HCT116 (cell line): Measurements from ENCODE around the gene SDSL. TPM values are rescaled to one million over a fixed set of nuclear protein-coding genes. Genes with fewer than 3 reads are reported as not detected.

Experiments
- ATAC-seq: fragments of 200-7000 bp; cut with Tn5 transposase; 2 replicates; pipeline ENCODE4 v1.9.1; 2020; ENCODE audit warnings: mild to moderate bottlenecking, moderate library complexity
- BruUV-seq: library from RNA; stranded (reverse); fragments of 400-500 nt; replicated peaks from 2 replicates; lab custom pipeline; 2021; lab: Mats Ljungman, UMichigan
- CTCF ChIA-PET: fragments of 300-600 bp; sonication (Branson Sonifier 250); formaldehyde crosslinking; loops from one replicate; lab custom pipeline; 2021; ENCODE audit warnings: antibody characterized with exemption; lab: Charles Lee
- POLR2A ChIA-PET: fragments of 300-600, 350-600 bp; sonication (Branson Sonifier 250); formaldehyde crosslinking; loops from one replicate; lab custom pipeline; 2021; ENCODE audit warnings: antibody characterized with exemption; lab: Charles Lee
- RAD21 ChIA-PET, 2 experiments: fragments of 300-600 bp; sonication (Branson Sonifier 250); formaldehyde crosslinking; loops; one replicate each; lab custom pipeline; 2023; ENCODE audit warnings: low total read pairs in 2 of 2; ENCODE audit not compliant: uncharacterized antibody in 2 of 2, unreplicated experiment in 2 of 2, low non-redundant PET in 1 of 2; lab: Charles Lee
- DNase-seq: peaks from one replicate; pipeline ENCODE4 v3.0.0-alpha.2; 2010; ENCODE audit warnings: low read depth, low spot score
- H2AFZ ChIP-seq: fragments of 200-600 bp; shearing (Covaris generic), sonication (generic); 2 replicates; pipeline ENCODE4 v1.6.1; 2017; ENCODE audit warnings: low read depth, mixed run types, mixed read lengths, antibody characterized with exemption, low read length; ENCODE audit not compliant: poor library complexity, severe bottlenecking
- H3K27ac ChIP-seq: 2 replicates; pipeline ENCODE4 v1.5.1; 2012; ENCODE audit warnings: low read depth, low read length
- H3K27me3 ChIP-seq: fragments of 200-600 bp; sonication (generic); 2 replicates; pipeline ENCODE4 v1.6.1; 2016; ENCODE audit warnings: mixed run types, low read length, mixed read lengths; ENCODE audit not compliant: insufficient read depth
- H3K36me3 ChIP-seq, 2 experiments: fragments of 200-500 bp in 1 of 2; fragments of 200-600 bp in 1 of 2; sonication (Bioruptor generic) in 1 of 2; sonication (generic) in 1 of 2; 2 replicates each; pipeline versions ENCODE4 v1.5.1 to v1.6.1; 2014 to 2016; ENCODE audit warnings: low read length in 2 of 2, inconsistent platforms in 1 of 2, mixed read lengths in 1 of 2, mixed run types in 1 of 2; ENCODE audit not compliant: insufficient read depth in 2 of 2, control insufficient read depth in 1 of 2
- H3K4me1 ChIP-seq, 2 experiments: fragments of 200-600 bp in 1 of 2; sonication (generic) in 1 of 2; 2 replicates each; pipeline versions ENCODE4 v1.5.1 to v1.6.1; 2012 to 2017; ENCODE audit warnings: low read length in 2 of 2, inconsistent platforms in 1 of 2, mild to moderate bottlenecking in 1 of 2, mixed read lengths in 1 of 2, mixed run types in 1 of 2, moderate library complexity in 1 of 2; ENCODE audit not compliant: insufficient read depth in 2 of 2, control insufficient read depth in 1 of 2
- H3K4me2 ChIP-seq: fragments of 200-600 bp; sonication (generic); 2 replicates; pipeline ENCODE4 v1.6.1; 2017; ENCODE audit warnings: mixed run types, low read length, mixed read lengths
- H3K4me3 ChIP-seq, 2 experiments: fragments of 200-600 bp in 1 of 2; sonication (generic) in 1 of 2; replicated peaks in 1 of 2; 2 replicates each; pipeline ENCODE4 v1.5.1; 2011 to 2016; ENCODE audit warnings: low read length in 2 of 2, control low read depth in 1 of 2, low read depth in 1 of 2, mild to moderate bottlenecking in 1 of 2, mixed read lengths in 1 of 2, mixed run types in 1 of 2
- H3K79me2 ChIP-seq: fragments of 200-600 bp; sonication (generic); 2 replicates; pipeline ENCODE4 v1.6.1; 2017; ENCODE audit warnings: mild to moderate bottlenecking, mixed run types, low read length, moderate library complexity, mixed read lengths; ENCODE audit not compliant: insufficient read depth
- H3K9ac ChIP-seq: fragments of 200-600 bp; sonication (generic); 2 replicates; pipeline ENCODE4 v1.6.1; 2016; ENCODE audit warnings: low read length, mixed read lengths
- H3K9me2 ChIP-seq: fragments of 200-600 bp; sonication (generic), shearing (Covaris generic); 2 replicates; pipeline ENCODE4 v1.6.1; 2017; ENCODE audit warnings: mixed run types, mild to moderate bottlenecking, moderate library complexity; ENCODE audit not compliant: insufficient read depth
- H3K9me3 ChIP-seq, 2 experiments: fragments of 200-500 bp in 1 of 2; fragments of 200-600 bp in 1 of 2; sonication (Bioruptor generic) in 1 of 2; sonication (generic) in 1 of 2; 2 replicates each; pipeline ENCODE4 v1.6.1; 2014 to 2017; ENCODE audit warnings: low read length in 2 of 2, mixed read lengths in 2 of 2, inconsistent platforms in 1 of 2, low read depth in 1 of 2, mild to moderate bottlenecking in 1 of 2, mixed run types in 1 of 2, moderate library complexity in 1 of 2; ENCODE audit not compliant: control insufficient read depth in 1 of 2, insufficient read depth in 1 of 2
- H4K20me1 ChIP-seq: fragments of 200-600 bp; sonication (generic), shearing (Covaris generic); 2 replicates; pipeline ENCODE4 v1.6.1; 2017; ENCODE audit warnings: mixed run types, mild to moderate bottlenecking, moderate library complexity; ENCODE audit not compliant: insufficient read depth
- CTCF ChIP-seq, 3 experiments: fragments of 200-600 bp in 1 of 3; sonication (generic) in 1 of 3; IDR thresholded peaks in 2 of 3; conservative IDR thresholded peaks in 1 of 3; 2 replicates each; pipeline ENCODE4 v1.5.1; 2012 to 2017; ENCODE audit warnings: low read depth in 2 of 3, low read length in 2 of 3, antibody characterized with exemption in 1 of 3, borderline replicate concordance in 1 of 3, control low read depth in 1 of 3, mild to moderate bottlenecking in 1 of 3, mixed read lengths in 1 of 3, mixed run types in 1 of 3, moderate library complexity in 1 of 3; ENCODE audit not compliant: insufficient read depth in 1 of 3
- EGR1 ChIP-seq: IDR thresholded peaks from 2 replicates; pipeline ENCODE4 v1.6.1; 2012; ENCODE audit warnings: low read depth
- ELF1 ChIP-seq: IDR thresholded peaks from 2 replicates; pipeline ENCODE4 v1.6.1; 2012; ENCODE audit warnings: low read depth, borderline replicate concordance
- POLR2A ChIP-seq: IDR thresholded peaks from 2 replicates; pipeline ENCODE4 v1.7.0; 2011; ENCODE audit warnings: borderline replicate concordance; ENCODE audit not compliant: insufficient read depth, insufficient read length; ENCODE audit errors: extremely low read depth
- POLR2AphosphoS5 ChIP-seq: IDR thresholded peaks from 2 replicates; pipeline ENCODE4 v1.6.1; 2011; ENCODE audit warnings: mild to moderate bottlenecking, low read depth, low read length, moderate library complexity
- REST ChIP-seq: IDR thresholded peaks from 2 replicates; pipeline ENCODE4 v1.6.1; 2012; ENCODE audit warnings: low read depth
- SIN3A ChIP-seq: IDR thresholded peaks from 2 replicates; pipeline ENCODE4 v1.6.1; 2012; ENCODE audit warnings: low read depth
- SP1 ChIP-seq: IDR thresholded peaks from 2 replicates; pipeline ENCODE4 v1.6.1; 2012; ENCODE audit warnings: low read depth
- SRF ChIP-seq: IDR thresholded peaks from 2 replicates; pipeline ENCODE4 v1.6.1; 2012; ENCODE audit warnings: low read depth
- YY1 ChIP-seq: IDR thresholded peaks from 2 replicates; pipeline ENCODE4 v1.6.1; 2011; ENCODE audit warnings: low read length, low read depth, moderate library complexity, mild to moderate bottlenecking; ENCODE audit not compliant: insufficient replicate concordance; ENCODE audit errors: extremely low read depth
- ZBTB33 ChIP-seq: IDR thresholded peaks from 2 replicates; pipeline ENCODE4 v1.6.1; 2011; ENCODE audit warnings: mild to moderate bottlenecking, low read length, moderate library complexity; ENCODE audit not compliant: insufficient replicate concordance; ENCODE audit errors: extremely low read depth
- ZFX ChIP-seq: fragments of 450-650 bp; IDR thresholded peaks from 2 replicates; pipeline ENCODE4 v1.6.1; 2017
- ZNF274 ChIP-seq: fragments of 200-500 bp; sonication (Bioruptor generic); IDR thresholded peaks from 2 replicates; pipeline ENCODE4 v1.6.1; 2014; ENCODE audit warnings: mild to moderate bottlenecking, low read depth, low read length, inconsistent platforms
- intact Hi-C: fragments of 100-400 bp; cut with micrococcal nuclease; formaldehyde crosslinking; loops from 2 replicates; pipeline ENCODE4 v1.10.0; 2022
- total RNA-seq: library from RNA; stranded (reverse); gene quantifications from one replicate; pipeline ENCODE4 v1.2.1, GENCODE V29; 2021; ENCODE audit not compliant: unreplicated experiment

Gene SDSL
- total RNA-seq, 1 experiment from 2014 or later, result 19.1 TPM

- no peaks in the 10 kb centered on the region for H3K9me3 ChIP-seq
- no peaks in the 10 kb centered on the region for H3K9me2 ChIP-seq
- ATAC-seq (no peak), DNase-seq (no peak)
- H3K27ac ChIP-seq, result no peak overlapping the region
- no TSS peak for BruUV-seq
- H2AFZ ChIP-seq, result no peak overlapping the region
- H3K27me3 ChIP-seq, result no peaks in the 10 kb centered on the region
- H3K36me3 ChIP-seq, result no peaks in the 10 kb centered on the region
- no peak overlapping the region for H3K4me2 ChIP-seq
- RAD21 ChIA-PET, result no interaction called here
- H3K4me1 ChIP-seq, result no peaks in the 10 kb centered on the region
- no peaks in the 10 kb centered on the region for H3K79me2 ChIP-seq
- H4K20me1 ChIP-seq, result no peaks in the 10 kb centered on the region
- POLR2A ChIA-PET, result no interaction called here
- H3K4me3 ChIP-seq, result no peak overlapping the region
- intact Hi-C loops, result no loop called here
- CTCF ChIA-PET, result interaction anchor here (1.7 kb wide), 1 partner anchor 12 kb away, joined by 4 read pairs; no protein-coding TSS in a partner anchor
- TF ChIP-seq POLR2AphosphoS5 (no peak), EGR1 (no peak), ELF1 (no peak), ZNF274 (no peak), ZBTB33 (no peak), SP1 (no peak), YY1 (no peak), SRF (no peak), REST (no peak), CTCF (IDR thresholded peaks at IDR 0.05 in 2 of 3, conservative IDR thresholded peaks at IDR 0.05 in 1 of 3; ENCODE audit: borderline replicate concordance in 1 of 3, insufficient read depth in 1 of 3, low read depth in 2 of 3, low read length in 2 of 3) (no peak), ZFX (no peak), SIN3A (no peak), POLR2A (no peak)
- H3K9ac ChIP-seq, result no peak overlapping the region
Observed at GRCh38 chr12:113436993-113437728, 15.0 kb downstream of the SDSL start.
